ENCODE data around the gene OGFR.

Gene OGFR

DNA sequence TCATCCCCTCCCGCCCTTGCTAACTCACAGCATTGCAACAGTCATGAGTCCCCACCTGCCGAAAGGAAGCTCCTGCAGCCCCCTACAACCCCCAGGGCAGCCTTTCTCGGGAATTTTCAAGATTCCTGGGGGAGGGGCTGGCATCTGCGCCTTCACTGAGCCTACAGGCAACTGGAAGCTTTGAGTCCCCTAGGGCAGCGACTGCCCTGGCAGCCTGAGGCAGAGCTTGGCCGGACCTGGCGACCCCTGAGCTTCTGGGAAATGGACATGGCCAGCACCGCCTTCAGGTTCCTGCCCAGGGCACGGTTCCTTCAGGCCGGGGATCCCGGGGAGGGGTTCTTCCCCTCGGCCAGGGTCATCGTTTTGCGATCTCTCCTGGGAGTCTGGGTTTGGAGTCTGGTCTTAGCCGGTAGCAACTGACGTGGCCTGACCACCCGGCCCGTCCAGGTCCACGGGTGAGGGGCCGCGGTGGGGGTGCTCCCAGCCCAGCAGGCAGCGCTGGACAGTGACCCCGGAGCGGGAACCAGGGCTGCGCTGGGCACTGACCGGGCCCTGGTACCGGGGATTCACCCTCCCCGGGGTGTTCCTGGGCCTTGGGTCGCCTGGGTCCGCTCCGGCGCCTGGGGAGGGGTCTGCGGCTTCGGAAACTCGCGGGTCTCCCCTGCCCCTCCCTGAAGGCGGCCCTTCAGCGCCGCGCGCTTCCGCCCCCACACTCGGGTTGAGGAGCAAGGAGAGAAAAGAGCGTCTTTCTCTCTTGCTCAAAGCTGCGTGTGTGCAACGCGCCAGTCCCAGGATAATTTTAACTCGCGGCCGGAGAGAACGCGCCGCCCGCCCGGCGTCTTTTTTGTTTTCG lies 11.6 kb downstream of the OGFR start:
- DNase-seq: peak; percentile 88

- DNase-seq: peak; percentile 54
Measured at GRCh38 chr20:62816884-62817873, 12.5 kb downstream of the OGFR start, which contains the start of gene COL9A3. COL9A3 (plus strand) TSS chr20:62817050; CDS start chr20:62817065, 15 bp downstream.

DNA sequence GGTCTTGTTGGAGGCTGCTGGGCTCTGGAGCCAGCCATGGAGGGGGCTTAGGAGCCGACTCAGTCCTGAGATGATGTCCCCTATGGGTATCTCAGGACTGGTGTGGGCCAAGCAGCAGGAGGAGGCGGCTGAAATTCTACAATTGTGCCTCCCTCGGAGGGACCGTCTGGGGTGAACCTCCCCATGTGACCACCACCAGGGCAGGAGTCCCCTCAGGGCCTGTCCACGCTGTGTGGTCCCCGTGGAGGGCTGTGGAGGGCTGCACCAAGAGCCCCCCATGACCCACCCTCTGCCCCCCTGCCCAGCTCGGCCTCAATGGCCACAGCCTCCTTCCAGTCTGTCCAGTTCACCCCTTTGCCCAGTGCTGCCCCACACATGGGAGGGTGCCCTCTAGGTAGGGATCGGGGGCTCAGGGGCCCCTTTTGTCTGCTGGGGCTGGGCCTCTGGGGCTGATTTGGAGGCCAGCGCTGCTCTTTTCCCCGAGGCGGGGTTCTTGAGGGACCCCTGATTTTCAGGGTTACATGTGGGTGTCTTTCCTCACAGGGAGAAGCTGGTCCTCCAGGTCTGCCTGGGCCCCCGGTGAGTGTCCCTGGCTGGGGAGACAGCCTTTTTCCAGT lies 13.4 kb downstream of the OGFR start:
- DNase-seq: peak; percentile 69

DNA sequence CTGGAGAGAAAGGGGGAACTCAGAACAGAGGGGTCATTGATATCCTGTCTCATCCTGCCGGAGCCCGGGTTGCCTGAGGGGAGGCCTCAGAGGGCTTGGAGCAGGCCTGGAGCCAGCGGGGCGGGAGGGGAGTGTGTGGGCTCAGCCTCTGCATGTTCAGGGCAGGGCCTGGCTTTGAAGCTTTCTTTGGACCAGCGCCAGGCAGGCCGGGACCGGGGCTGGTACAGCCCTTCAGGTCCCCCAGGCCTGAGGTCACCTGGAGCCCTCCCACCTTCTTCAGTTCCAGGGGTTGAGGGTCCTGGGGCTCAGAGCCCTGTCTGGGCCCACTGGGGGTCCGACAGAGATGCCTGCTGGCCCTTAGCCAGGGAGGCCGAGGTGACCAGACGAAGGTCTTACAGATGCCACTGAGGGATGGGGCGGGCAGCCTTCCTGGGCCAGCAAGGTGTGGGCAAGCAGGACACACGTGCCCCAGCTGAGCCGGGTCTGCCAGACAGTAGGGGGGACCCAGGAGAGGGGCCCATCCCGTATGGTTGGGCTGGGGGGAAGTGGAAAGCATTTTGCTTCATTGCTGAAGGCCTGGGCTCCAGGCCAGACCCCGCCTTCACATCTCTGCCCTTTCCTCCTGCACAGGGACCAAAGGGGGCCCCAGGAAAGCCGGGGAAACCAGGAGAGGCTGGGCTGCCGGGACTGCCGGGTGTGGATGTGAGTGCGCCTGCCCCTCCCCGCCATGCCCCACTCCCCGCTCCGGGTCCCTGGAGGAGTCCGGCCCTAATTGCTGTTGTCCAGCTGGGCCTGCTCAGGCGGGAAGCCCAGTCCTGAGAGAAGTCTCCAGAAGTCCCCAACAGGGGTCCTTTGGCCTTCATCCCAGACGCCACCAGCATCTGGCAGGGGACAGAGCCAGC lies 14.2 kb downstream of the OGFR start:
- peak; percentile 96 for DNase-seq

- DNase-seq: peak; percentile 84
Measured at GRCh38 chr20:62819494-62820174, 15.0 kb downstream of the OGFR start.

- peak; percentile 62 for DNase-seq
Measured at GRCh38 chr20:62820208-62820961, 15.8 kb downstream of the OGFR start.

DNA sequence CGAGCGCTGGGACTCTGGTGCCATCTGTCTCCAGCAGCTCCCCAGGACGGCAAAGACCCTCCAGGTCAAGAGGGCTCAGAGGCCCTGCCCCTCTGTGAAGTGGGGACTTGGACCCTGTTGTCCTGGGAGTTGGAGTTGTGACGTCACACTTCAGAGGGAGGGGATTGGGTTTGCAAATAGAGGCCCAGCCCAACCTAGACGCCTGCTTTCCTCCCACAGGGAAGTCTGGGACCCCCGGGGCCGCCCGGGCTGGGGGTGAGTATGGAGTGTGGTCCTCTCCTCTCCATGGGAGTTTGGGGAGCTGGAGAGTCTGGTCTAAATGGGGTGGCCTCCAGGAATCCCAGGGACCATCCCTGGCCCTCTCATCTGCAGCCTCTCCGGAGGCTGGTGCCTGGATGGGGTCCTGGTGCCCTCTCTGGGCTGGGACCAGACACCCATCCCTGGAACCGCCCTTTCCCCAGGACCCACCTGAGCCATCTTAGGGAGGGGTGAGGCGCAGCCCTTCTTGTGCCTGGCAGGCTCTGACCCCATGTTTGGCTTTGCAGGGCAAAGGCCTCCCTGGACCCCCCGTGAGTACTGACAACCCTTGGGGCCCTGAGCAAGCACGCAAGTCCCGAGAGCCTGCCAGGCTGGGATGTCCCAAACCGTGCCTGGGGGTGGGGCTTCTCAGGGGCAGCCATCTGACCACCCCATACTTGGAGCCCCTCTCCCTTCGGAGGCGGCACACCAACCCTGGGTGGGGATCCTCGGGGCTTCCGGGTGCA lies 16.5 kb downstream of the OGFR start:
- peak; percentile 65 for DNase-seq

- DNase-seq: no peak
Measured at GRCh38 chr20:62821726-62822210, 17.1 kb downstream of the OGFR start.

DNA sequence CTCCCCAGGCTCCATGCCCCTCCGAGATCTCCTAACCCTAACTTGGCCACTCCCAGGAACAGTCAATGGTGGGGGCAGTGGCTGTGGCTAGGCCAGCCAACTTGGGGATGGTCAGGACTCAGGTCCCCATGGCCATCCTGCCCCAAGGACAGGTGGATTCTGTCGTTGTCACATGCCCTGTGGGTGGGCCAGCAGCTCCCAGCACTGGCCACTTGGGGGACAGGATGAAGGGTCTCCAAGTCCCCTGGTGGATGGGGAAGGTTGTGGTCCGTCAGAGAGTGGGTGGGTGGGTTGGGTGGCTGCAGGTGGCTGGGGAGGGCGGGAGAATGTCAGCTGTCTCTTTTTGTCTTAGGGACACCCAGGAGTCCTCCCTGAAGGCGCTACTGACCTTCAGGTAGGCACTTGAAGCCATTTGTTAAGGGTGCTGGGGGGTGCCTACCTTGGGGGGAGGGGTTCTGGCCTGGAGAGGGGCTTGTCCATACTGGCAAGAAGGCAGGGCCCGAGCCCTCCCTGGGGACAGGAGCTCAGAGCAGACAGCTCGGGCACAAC lies 17.7 kb downstream of the OGFR start:
- DNase-seq: peak; percentile 74

GRCh38 chr20:62822788-62823651 lies 18.4 kb downstream of the OGFR start:
- peak; percentile 100 for DNase-seq

DNA sequence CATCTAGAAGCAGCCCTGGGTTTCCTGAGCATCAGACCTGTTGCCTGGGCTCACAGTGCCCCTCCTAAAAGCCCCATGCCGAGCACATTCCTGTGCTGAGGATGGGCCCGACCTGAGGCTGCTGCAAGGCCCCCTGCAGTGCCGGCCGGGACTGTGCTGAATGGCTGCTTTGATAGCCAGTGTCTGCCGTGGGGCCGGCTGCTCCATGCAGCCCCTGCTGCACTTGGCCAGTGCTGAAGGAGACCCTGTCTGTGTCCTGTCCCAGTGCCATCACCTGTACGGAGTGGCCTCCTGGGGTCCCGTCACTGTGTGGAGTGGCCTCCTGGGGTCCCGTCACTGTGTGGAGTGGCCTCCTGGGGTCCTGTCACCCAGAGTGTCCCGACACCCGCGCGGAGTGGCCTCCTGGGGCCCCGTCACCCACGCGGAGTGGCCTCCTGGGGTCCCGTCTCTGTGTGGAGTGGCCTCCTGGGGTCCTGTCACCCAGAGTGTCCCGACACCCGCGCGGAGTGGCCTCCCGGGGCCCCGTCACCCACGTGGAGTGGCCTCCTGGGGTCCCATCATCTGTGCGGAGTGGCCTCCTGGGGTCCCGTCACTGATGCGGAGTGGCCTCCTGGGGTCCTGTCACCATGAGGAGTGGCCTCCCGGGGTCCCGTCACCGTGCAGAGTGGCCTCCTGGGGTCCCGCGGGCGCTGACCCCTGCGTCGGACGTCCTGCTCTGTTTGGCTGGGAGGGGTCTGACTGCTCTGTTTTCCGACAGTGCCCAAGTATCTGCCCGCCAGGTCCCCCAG lies 19.2 kb downstream of the OGFR start:
- peak; percentile 65 for DNase-seq

GRCh38 chr20:62824476-62825332 lies 20.1 kb downstream of the OGFR start:
- peak; percentile 70 for DNase-seq

DNA sequence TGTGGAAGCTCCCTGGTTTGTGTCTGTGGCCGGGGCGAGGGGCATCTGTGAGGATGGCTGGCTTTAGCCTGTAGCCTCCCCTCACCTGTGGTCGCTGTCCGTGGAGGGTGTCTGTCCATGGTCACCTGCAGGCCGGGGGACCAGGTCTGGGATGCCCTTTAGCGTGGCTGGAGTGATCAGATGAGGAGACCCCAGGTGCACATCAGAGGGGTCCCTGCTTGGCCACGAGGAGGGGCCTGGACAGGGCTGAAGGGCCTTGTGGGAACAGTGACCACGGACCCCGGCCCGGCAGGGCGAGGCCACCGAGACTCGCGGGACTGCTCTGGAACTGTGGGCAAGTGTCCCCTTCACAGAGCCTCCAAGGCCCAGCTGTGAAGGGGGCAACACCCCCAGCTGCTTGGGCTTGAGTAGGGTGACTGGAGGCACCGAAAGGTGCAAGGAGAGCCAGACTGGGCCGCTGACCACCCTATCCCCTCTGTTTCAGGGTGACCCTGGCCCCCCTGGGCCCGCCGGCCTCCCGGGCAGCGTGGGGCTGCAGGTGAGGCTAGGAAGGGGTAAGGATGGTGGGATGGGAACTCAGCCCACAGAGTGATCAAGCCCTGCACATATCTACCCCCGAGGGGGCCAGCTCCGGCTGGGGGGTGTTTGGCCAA lies 20.8 kb downstream of the OGFR start:
- DNase-seq: no peak

GRCh38 chr20:62825986-62826645 lies 21.5 kb downstream of the OGFR start:
- DNase-seq: no peak

DNA sequence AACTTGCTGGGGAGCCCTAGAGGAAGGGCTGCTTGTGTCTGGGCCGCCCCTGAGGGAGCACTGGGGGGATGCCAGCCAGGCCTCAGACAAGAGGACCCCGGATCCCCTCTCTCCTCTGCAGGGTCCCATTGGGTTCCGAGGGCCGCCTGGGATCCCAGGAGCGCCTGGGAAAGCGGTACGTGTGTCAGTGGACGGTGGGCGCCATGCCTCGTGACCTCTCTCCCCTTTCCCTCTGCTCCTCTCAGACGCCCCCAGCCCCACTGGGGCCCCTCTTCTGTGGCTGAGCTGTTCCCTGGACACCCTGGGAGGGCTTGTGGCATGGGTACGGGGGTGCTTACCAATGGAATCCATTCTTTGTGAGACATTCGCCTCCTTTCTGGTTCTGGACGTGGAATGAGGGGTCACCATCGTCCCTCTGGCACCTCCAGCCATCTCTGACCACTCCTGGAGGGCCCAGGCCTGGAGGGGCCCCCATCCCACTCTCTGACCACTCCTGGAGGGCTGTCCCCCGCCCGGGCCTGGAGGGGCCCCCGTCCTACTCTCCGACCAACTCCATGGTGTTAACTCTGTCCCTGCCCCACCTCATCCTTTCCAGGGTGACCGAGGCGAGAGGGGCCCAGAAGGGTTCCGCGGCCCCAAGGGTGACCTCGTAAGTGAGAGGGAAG lies 22.1 kb downstream of the OGFR start:
- no peak for DNase-seq
